ENCODE results near the gene WIPF2.
A peak's percentile ranks its signal among the peaks of the same experiment; 100 is the strongest.
"Not testable (repeated sequence)": the region's sequence is repeated elsewhere in the genome, so short reads cannot be mapped to it uniquely, and the experiment has no call there.

WIPF2 gene

DNA sequence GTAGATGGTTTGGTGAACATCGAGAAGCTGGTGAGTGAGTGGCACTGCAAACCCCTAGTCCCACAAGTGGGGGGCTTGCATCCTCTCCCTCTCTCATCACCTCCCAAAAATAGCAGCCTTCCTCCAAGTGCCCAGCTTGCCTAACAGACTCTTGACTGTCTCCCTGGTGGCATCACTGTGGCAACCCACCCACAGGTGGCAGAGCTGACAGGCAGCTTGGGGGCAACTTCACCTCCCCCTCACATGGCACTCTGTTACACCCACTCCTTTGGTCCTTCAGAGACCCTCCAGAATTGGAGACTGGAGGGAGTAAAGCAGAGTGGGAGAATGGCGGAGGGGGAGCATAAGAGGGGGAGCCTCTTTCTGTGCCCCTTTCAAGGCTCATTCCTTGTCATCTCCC is 26.1 kb upstream of the WIPF2 start:
- DNase-seq (ENCODE audit: low spot score): no peak

GRCh38 chr17:40194821-40195220 is 24.3 kb upstream of the WIPF2 start:
- no peak for DNase-seq (ENCODE audit: low spot score)

GRCh38 chr17:40197550-40197949 is 21.6 kb upstream of the WIPF2 start:
- no peak for DNase-seq (ENCODE audit: low spot score)

GRCh38 chr17:40197965-40198456 is 21.1 kb upstream of the WIPF2 start:
- DNase-seq (ENCODE audit: low spot score): not testable (repeated sequence)

DNA sequence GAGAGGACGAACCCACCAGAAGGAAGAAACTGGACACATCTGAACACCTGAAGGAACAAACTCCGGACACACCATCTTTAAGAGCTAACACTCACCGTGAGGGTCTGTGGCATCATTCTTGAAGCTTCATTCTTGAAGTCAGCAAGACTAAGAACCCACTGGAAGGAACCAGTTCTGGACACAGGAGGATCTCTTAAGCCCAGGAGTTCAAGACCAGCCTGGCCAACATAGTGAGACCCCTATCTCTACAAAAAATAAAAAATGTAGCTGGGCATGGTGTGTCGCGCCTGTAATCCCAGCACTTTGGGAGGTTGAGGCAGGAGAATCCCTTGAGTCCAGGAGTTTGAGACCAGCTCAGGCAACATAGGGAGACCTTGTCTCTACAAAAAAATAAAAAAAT is 20.5 kb upstream of the WIPF2 start:
- no peak for DNase-seq (ENCODE audit: low spot score)

GRCh38 chr17:40203131-40203530 is 16.0 kb upstream of the WIPF2 start:
- DNase-seq (ENCODE audit: low spot score): no peak

GRCh38 chr17:40206193-40206592 is 12.9 kb upstream of the WIPF2 start:
- not testable (repeated sequence) for DNase-seq (ENCODE audit: low spot score)

DNA sequence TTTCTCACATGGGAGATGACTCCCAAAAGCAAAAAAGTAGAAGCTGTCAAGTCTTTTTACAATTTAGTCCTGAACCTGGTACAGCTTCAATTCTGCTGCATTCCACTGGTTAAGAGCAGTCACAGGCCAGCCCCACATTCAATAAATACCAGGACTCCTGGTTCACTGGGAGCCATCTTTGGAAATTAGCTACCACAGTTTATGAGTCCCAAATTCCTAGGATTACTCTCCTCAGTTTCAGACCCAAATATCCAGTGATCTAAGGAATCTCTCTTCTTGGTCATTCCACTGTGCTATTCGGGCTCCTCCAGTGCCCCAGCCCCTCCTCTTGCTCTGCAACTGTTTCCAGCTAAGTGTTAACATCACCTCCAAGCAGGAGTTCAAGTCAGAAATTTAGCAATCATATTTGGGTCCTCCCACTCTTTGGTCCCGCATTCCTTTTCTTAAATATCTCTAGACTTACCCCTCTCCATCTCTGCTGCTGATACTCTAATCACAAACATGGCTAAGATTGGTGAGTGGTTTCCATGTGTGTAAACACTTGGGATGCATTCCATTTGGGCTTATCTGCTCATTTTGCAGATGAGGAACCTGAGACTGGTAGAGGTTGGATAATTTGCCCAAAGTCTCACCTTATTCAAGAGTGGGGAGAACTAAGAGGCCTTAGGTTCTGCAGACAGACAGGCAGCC is 9.6 kb upstream of the WIPF2 start:
- peak; percentile 57 for DNase-seq (ENCODE audit: low spot score)

DNA sequence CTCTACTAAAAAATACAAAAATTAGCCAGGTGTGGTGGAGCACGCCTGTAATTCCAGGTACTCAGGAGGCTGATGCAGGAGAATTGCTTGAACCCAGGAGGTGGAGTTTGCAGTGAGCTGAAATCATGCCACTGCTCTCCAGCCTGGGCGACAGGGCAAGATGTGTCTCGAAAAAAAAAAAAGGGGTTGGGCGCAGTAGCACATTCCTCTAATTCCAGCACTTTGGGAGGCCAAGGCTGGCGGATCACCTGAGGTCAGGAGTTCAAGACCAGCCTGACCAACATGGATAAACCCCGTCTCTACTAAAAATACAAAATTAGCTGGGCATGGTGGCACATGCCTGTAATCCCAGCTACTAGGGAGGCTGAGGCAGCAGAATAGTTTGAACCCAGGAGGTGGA is 5.2 kb upstream of the WIPF2 start:
- not testable (repeated sequence) for DNase-seq (ENCODE audit: low spot score)

GRCh38 chr17:40218006-40218739 is 931 bp upstream of the WIPF2 start:
- DNase-seq (ENCODE audit: low spot score): no peak

DNA sequence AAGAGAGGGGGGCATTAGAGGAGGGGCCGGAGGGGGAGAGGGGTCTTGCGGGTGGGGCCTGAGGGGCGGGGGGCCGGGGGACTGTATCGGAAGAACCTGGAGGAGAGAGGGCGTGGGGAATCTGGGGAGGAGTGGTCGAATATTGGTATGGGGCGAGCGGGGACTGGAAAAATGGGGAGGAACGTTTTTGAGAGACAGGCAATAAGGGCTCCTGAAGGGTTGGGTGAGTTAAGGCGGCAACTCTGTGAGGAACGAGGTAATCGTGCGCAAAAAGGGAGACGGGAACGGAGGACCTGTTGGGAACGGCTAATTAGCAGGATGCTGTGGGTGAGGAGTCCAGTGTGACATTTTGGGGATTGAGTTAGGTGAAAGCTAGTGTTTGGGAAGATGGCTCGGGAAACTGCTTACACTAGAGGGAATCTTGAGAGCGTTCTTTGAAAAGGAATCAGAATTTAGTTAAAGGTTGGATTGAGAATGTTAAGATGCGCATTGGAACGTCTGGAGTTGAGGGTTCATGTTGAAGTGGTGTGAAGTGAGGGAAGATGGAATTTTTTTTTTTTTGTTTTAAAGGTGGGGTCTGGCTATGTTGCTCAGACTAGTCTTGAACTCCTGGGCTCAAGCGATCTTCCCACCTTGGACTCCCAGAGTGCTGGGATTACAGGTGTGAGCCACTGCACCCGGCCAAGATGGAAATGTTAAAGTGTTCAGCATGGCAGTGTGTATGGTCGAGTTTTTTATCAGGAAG is 662 bp downstream of the WIPF2 start:
- peak; percentile 66 for DNase-seq (ENCODE audit: low spot score)

- peak; percentile 14 for DNase-seq (ENCODE audit: low spot score)
These were observed 5.8 kb downstream of the WIPF2 start for GRCh38 chr17:40224718-40225550.

GRCh38 chr17:40229146-40229545 is 10.0 kb downstream of the WIPF2 start:
- not testable (repeated sequence) for DNase-seq (ENCODE audit: low spot score)

GRCh38 chr17:40230670-40231069 is 11.6 kb downstream of the WIPF2 start:
- DNase-seq (ENCODE audit: low spot score): no peak

DNA sequence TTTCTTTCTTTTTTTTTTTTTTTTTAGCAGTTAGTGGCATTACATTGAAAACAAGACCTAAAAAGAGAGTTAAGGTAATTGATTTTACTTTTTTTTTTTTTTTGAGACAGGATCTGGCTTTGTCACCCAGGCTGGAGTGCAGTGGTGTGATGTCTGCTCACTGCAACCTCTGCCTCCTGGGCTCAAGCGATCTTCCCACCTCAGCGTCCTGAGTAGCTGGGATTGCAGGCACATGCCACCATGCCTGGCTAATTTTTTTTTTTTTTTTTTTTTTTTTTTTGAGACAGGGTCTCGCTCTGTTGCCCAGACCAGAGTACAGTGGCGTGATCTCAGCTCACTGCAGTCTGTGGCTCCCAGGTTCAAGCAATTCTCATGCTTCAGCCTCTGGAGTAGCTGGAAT is 12.8 kb downstream of the WIPF2 start:
- DNase-seq (ENCODE audit: low spot score): not testable (repeated sequence)

DNA sequence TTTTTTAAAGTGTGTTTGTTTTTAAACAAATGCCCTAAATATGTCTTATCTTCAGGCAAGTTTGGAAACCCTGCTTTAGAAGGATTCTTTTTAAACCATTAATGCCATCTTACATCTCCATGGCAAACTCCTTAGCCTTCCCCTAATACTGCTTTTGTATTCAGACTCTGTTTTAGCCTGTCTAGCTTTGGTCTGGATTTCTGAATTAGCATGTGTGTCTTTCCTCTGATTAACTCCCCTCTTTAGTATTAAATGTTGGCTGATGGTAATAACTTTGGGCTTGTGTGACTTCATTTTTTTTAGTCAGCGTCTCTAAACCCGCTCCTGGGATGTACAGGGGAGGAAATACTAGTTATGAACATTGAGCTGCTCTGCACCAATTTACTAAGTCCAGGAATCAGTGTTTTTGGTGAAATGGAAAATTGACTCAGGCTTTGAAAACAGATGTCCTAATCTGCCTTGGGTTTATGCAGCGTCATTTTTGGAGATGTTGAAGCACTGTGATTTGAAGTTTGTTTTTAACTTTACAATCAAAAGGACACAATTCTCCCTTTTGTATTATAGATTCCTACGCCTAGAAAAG is 22.2 kb downstream of the WIPF2 start:
- no peak for DNase-seq (ENCODE audit: low spot score)

DNA sequence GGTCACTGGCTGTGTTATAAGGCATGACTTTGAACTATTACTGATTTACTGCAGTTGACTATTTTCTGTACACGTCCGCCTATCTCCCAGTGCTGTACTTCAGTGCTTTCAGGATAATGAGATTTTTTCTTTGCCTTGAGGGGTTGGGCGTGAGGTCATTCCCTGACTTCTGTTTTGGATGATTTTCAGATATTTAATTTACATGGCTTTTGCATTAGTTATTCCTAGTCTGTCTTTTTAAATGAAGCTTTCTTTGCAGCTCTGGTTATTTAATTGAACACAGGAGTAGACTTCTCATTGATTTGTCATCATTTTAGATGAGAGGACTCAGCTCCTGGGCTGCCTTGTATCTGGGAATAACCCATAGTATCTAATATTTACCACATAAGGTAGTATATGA is 23.7 kb downstream of the WIPF2 start:
- no peak for DNase-seq (ENCODE audit: low spot score)

DNA sequence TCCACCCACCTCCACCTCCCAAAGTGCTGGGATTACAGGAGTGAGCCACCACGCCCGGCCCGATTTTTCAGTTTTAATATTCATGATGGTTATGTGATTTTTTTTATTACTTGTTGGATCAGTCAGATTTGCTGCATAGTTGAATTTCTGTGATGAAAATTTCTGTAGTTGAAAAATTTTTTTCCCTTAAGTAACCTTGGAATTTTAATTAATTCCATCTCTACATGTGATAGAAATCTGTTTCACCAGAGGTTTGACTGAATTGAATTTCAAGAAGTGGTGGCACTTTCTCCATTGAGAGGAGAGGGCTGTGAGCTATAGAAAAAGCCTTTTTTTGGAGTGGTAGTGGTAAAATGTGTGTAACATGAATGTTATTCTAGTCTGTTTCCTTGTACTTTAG is 24.7 kb downstream of the WIPF2 start:
- DNase-seq (ENCODE audit: low spot score): no peak

- no peak for DNase-seq (ENCODE audit: low spot score)
These were observed 25.2 kb downstream of the WIPF2 start for GRCh38 chr17:40244255-40244654.

DNA sequence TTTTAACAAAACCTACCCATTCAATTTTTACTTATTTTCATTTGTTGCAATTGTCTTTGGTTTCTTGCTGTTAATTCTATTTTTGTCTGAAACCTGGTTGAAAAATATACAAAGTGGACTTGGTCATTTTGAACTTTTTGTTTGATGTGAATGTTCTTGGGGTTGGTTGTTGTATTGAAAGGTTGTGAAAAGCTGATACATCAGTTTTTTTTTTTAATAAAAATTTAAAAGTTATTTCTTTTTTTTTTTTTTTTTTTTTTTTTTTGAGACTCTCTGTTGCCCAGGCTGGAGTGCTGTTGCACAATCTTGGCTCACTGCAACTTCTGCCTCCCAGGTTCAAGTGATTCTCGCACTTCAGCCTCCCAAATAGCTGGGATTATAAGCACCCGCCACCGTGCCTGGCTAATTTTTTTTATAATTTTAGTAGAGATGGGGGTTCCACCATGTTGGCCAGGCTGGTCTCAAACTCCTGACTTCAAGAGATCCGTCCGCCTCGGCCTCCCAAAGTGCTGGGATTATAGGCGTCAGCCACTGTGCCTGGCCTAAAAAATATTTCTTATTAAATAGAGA is 28.9 kb downstream of the WIPF2 start:
- no peak for DNase-seq (ENCODE audit: low spot score)

- no peak for DNase-seq (ENCODE audit: low spot score)
These were observed 29.4 kb downstream of the WIPF2 start for GRCh38 chr17:40248507-40248906.
